GM21723 (cell line): ENCODE results near the gene VPS13A.
"Not testable (repeated sequence)": the region's sequence is repeated elsewhere in the genome, so short reads cannot be mapped to it uniquely, and the experiment has no call there.

ENCODE experiments used
- ATAC-seq: cut with Tn5 transposase; IDR thresholded peaks from one replicate; pipeline ENCODE4 v1.9.1; 2021; ENCODE audit warnings: mild to moderate bottlenecking, moderate library complexity; ENCODE audit not compliant: unreplicated experiment

The VPS13A gene

DNA sequence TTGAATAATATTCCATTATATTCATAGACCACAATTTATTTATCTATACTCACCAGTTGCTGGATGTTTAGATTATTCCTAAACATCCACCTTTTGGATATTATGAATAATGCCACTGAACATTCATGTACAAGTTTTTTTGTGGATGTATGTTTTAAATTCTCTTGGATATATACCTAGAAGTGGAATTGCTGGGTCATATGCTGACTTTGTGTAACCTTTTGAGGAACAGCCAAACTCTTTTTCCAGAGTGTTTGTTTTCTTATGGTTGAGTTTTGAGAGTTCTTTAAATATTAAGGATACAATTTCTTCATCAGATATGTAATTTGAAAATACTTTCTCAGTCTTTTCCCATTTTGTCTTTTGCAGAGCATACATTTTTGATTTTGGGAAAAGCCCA is 2.7 kb downstream of the VPS13A start:
- no peak for ATAC-seq

DNA sequence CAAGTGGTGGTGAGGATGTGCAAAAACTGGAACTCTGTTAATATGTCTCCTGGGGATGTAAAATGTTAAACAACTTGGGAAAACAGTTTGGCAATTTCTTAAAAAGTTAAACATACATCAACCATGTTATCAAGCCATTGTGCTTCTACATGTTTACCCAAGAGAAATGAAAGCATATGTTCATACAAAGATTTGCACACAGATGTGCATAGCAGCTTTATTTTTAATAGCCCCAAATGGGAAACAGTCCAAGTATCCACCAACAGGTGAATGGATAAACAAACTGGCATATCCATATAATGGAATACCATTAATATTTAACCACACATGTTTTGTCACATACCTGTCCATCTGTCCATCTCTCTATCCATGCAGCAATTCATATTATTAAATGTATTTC is 6.2 kb downstream of the VPS13A start:
- ATAC-seq = no peak

DNA sequence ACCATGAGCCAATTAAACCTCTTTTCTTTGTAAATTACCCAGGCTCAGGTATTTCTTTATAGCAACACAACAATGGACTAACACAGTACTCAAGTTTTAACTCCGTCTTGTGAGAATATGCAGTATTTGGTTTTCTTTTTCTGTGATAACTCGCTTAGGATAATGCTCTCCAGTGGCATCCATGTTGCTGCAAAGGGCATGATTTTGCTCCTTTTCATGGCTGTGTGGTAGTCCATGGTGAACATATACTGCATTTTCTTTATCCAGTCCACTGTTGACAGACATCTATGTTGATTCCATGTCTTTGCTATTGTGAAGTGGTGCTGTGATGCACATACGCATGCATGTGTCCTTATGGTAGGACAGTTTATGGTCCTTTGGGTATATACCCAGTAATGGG is 10.9 kb downstream of the VPS13A start:
- no peak for ATAC-seq

DNA sequence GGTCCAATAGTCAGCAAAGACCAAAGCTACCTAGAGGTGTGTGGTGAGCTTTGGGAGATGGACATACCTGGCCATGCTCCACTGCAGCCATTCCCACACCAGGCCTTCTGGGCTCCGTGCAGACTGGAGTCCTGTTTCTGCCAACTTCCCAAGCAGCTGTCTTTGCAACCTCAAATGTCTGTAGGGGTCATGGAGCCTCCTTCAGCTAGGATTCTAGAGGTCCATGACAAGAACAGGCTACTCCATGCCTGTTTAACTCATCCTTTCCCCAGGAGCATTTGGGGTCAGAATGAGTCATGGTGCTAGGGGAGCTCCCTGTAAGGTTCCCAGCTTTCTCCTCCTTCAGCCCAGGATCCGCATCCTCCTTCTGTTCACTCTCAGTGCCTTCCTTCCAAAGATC is 17.1 kb downstream of the VPS13A start:
- no peak for ATAC-seq

DNA sequence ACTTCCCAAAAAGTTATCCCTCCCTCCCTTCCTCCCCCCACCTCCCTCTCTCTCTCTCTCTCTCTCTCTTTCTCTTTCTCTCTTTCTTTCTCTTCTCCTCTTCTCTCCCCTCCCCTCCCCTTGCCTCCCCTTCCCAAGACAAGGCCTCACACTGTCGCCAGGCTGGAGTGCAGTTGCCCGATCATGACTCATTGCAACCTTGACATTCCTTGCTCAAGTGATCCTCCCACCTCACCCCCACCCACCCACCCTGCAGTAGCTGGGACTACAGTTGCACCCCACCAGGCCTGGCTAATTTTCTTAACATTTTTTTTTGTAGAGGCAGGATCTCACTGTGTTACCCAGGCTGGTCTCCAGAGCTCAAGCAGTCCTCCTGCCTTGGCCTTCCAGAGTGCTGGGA is 32.8 kb downstream of the VPS13A start:
- ATAC-seq = no peak

DNA sequence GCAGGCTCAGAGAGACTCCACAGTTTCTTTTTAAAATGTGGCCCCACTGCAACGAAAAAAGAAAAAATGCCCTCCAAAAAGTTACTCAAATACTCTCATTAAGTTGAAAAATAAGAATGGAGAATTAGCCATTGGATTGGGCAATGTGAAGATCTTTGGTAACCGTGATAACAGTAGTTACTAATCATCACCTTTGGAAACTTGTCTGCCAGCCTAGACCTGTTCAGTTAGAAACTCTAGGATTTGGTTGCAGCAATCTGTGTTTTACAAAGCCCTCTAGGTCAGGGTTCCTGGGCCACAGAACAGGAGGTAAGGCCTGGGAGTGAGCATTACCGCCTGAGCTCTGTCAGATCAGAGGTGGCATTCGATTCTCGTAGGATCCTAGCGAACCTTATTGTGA is 34.2 kb downstream of the VPS13A start:
- ATAC-seq = no peak

DNA sequence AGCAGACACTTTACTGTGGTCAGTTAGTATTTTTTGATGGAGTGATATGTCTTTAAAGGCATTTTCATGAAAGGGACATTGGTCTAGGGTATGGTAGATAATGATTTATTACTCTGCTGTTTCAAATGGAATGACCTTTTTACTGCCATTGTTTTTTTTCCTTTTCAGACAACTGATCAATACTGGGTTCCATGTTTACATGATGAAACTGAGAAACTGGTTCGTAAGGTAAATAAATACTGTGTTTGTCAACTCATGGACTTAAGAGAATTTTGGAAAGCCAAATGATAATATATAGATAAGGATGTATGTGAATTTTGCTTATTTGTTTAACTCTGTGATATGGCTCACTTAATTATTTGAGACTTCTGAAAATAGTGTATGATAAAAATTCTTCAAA is 35.5 kb downstream of the VPS13A start:
- ATAC-seq = no peak

DNA sequence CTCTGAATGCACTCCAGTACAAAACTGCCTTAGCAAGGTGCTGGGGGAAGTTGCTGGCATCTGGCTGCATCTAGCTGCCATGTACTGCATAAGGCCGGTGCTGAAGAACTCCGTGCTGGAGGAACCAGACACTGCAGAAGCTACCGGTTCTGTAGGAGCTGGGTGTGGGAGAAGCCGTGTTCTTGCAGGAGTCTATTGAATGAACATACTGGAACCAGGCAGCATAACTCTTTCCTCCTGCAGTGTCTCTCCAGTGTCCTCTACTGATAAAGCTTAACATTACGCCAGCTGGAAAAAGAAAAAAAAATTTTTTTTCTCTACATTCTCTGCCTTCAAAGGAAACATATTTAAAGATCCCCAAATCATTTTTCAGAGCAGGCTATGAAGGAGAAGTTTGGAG is 38.5 kb downstream of the VPS13A start:
- no peak for ATAC-seq

DNA sequence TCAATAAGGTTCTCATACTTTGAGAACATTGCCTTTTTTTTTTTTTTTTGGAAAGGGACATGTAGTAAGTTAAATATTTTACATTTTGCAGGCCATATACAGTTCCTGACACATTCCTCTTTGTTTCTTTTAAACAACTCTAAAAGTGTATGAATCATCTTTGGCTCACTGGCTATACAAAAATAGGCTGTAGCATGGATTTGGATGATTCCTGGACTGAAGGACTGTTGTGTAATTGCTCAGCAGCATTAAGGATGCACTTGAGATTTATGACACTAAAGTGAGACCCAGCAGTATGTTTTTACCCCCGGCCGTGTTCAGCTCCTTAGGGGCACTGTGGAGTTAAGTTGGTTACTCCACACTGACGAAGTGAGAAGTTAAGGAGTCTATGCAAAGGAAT is 41.3 kb downstream of the VPS13A start:
- no peak for ATAC-seq

DNA sequence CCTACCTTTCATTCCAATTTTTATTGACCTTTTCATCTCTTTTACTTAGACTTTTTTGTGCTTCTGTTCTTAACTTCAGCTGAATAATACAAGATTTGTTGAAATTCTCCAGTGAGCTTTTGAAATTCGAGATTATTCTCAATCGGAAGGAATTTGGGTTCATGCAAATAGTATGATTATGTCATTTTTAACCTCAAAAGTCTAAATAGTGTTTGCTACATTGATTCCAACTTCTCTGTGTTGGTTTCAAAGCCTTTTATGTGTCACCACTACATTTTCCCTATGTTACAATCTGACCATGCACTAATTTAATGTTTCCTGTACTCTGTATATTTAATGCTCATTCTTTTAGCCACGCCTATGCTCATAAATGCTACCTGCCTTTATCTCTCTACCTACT is 44.1 kb downstream of the VPS13A start:
- no peak for ATAC-seq

DNA sequence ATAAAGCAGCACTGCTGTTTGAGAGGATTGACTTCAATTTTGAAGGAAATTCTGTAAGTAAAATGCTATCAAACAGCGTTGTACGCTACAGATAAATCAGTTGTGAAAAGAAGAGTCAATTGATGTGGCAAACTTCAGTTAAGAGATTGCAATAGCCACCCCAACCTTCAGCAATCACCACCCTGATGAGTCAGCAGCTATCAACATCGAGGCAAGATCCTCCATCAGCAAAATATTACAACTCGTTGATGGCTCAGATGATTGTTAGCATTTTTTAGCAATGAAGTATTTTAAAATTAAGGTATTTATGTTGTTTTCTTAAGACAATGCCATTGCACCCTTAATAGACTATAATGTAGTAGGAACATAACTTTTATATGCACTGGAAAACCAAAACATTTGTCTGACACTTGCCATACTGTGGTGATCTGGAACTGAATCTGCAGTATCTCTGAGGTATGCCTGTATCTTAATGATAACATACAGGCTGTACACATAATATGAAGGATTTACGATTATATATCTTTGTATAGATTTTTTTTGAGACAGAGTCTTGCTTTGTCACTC is 47.5 kb downstream of the VPS13A start:
- no peak for ATAC-seq

DNA sequence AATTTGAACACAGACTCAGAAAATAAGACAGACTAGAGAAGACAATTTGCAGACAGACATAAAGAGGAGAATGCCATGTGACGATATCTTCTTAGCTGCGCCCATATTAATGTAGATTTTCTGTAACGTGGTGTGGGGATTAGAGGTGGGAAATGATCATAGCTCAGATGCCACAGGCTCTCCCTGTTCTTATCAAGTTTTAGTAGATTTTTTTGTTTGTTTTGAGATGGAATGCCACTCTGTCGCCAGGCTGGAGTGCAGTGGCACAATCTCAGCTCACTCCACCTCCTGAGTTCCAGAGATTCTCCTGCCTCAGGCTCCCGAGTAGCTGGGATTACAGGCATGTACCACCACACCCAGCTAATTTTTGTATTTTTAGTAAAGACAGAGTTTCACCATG is 59.4 kb downstream of the VPS13A start:
- no peak for ATAC-seq

DNA sequence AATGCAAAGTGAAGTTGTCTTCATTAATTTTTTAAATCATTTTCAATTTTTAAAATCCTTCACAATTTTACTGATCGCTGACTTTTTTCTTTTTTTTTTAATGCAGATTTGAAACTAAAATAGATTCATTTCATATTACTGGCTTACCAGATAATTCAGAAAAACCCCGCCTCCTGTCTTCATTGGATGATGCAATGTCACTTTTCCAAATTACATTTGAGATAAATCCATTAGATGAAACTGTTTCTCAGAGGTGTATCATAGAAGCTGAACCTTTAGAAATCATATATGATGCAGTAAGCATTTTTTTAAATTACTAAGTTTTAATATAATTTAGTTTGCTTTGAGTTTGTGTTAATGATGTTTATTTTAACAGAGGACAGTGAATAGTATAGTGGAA is 60.6 kb downstream of the VPS13A start:
- ATAC-seq = no peak

DNA sequence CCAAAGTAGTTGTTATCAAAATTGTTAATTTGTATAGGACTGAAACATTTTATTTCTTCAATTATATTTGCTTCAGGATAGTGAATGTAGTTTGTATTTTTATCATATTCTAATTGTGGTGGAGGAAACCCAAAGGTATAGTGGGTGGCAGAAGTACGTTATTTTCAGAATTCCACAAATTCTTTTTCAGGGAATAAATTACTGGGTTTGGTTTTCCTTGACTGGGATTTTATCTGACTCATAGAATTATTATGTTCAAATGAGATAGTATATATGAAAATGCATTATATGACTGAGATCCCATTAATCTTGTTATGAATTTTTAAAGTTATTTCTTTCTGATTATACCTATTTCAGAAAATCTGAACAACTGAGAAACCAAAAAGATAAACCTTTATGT is 73.7 kb downstream of the VPS13A start:
- ATAC-seq = no peak

DNA sequence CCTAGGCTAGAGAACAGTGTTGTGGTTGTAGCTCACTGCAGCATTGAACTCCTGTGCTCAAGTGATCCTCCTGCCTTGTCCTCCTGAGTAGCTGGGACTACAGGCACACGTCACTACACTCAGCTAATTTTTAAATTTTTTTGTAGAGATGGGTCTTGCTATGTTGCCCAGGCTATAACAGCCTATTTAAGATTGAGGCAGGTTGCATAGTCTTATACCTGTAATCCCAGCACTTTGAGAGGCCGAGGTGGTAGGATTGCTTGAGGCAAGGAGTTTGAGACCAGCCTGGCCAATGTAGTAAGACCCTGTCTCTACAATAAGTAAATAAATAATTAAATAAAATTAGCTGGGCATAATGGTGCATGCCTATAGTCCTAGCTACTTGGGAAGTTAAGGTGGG is 79.9 kb downstream of the VPS13A start:
- ATAC-seq = no peak

DNA sequence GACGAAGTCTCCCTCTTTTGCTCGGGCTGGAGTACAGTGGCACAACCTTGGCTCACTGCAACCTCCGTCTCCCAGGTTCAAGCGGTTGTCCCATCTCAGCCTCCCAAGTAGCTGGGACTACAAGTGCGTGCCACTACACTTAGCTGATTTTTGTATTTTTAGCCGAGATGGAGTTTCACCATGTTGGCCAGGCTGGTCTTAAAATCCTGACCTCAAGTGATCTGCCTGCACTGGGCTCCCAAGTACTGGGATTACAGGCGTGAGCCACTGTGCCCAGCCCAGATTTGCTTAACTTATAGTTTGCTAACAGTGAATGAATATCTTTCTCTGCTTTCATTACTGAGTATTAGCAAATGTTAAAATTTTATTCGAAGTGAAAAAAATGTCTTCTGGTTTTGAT is 84.3 kb downstream of the VPS13A start:
- no peak for ATAC-seq

DNA sequence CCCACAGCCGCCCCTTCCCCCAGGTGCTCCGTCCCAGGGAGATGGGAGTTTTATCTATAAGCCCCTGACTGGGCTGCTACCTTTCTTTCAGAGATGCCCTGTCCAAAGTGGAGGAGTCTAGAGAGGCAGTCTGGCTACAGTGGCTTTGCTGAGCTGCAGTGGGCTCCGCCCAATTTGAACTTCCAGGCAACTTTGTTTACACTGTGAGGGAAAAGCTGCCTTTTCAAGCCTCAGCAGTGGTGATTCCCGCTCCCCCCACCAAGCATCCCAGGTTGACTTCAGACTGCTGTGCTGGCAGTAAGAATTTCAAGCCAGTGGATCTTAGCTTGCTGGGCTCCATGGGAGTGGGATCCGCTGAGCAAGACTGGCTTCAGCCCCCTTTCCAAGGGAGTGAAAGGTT is 90.4 kb downstream of the VPS13A start:
- ATAC-seq = not testable (repeated sequence)

DNA sequence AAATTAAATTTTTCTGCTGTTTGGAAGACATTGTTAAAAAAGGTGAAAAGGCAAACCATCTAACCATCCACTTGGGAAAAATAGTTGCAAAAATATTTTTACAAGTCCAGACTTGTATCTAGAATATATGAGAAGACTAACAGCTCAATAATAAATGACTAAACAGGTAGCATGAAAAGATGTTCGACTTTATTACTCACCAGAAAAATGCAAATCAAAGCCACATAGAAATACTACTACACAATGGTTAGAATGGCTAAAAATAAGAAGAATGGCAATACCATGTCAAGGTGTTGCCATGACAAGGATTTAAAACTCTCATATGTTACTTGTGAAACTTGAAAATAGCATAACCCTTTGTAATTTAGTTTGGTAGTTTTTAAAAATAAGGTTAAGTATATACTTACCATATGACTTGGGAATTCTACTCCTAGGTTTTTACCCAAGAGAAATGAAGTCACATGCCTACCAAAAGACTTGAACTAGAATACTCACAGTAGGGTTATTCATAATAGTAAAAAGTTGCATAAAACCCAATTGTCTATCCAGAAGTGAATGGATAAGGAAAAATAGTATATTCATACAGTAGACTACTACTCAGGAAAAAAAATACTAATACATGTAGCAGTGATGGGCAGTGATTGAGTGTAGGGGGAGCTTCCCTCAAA is 93.8 kb downstream of the VPS13A start:
- no peak for ATAC-seq

DNA sequence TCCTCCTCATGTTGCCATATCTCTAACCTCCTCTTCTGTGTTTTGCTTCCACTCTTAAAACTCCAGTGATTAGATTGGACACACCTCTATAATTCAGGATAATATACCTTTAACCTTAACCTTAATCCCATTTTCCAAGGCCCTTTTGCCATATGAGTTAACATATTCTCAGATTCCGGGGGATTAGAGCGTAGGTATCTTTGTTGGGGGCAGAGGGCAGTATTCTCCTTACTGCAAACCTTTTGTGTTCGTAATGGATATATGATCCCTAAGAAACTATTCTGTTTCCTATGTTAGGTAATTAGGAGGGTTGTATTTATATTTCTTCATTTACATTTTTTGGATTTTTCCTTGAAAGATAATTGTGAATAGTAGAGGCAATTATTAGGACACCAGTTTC is 99.5 kb downstream of the VPS13A start:
- no peak for ATAC-seq

DNA sequence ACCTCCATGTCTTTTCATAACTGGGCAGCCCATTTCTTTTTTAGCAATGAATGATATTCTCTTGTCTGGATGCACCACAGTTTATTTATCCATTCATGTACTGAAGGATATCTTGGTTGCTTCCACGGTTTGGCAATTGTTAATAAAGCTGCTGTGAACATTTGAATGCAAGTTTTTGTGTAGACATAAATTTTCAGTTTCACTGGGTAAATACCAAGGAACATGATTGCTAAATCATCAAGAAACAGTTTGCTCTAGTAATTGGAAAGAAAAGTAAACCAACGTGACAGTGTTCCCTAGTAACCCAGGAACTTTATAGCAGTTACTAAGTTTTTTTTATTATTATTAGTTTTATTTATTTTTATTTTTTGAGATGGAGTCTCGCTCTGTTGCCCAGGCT is 100.4 kb downstream of the VPS13A start:
- no peak for ATAC-seq

DNA sequence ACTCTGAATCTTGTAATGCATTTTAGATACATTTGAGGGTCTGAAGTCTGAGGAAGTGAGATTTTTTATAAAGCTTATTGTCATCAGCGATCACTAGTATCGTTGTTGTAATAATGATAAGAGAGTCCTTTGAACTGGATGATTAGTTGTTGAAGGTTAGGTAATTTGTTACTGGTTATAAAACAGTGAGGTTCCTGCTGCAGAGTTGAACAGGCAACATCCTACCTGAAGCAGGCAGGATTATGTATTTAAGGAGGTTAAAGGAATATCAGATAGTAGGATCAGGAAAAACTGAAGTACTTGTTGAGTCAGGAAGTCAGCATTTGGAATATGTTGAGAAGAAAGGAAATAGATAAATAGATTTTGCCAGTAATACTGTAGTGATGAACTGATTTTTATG is 106.7 kb downstream of the VPS13A start:
- ATAC-seq = no peak

DNA sequence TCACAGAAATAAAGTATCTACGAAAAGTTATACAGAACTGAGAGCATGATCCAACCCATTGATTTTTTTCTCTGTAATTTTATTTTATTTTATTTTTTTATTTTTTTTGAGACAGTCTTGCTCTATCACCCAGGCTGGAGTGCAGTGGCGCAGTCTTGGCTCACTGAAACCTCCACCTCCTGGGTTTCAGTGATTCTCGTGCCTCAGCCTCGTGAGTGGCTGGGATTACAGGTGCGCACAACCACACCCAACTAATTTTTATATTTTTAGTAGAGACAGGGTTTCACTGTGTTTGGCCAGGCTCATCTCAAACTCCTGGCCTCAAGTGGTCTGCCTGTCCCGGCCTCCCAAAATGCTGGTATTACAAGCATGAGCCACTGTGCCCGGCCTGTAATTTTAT is 107.3 kb downstream of the VPS13A start:
- no peak for ATAC-seq

DNA sequence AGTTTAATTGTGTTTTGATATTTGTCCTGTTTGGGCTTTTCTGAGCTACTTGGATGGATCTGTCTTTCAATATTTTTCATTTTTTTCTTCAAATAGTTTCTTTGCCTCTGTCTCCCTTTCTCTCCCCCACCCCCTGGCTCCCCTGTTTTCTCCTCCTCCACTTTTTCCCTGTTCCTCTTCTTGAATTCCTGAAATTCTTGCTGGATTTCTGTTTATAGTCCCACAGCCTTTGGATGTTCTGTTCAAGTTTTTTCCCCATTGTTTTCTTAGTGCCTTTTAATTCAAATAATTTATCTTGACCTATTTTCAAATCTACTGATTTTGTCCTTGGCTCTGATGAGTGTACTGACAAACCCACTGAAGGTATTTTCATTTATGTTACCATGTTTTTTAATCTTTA is 113.0 kb downstream of the VPS13A start:
- ATAC-seq = no peak
